ENCODE results near the gene ADAD1. TPM values are rescaled to one million over a fixed set of nuclear protein-coding genes. Genes with fewer than 3 reads are reported as not detected.
"Not testable (repeated sequence)": the region's sequence is repeated elsewhere in the genome, so short reads cannot be mapped to it uniquely, and the experiment has no call there.

ADAD1 gene
- total RNA-seq (not detected), polyA plus RNA-seq (not detected)

GRCh38 chr4:122378711-122379110 is at the start of gene ADAD1:
Gene ADAD1, plus strand, starts transcription at chr4:122379011. Its CDS starts 1,059 bp downstream, at chr4:122380070.
- no peak for DNase-seq (ENCODE audit: extremely low spot score)
- no peak within 1 kb of the TSS for H3K4me3 ChIP-seq (ENCODE audit: low read depth, low read length)
- 89% methylated on average over 7 of the region's 7 CpGs for WGBS

GRCh38 chr4:122329876-122330565 is 48.8 kb upstream of the ADAD1 start:
- no peak overlapping the region for H3K27ac ChIP-seq (ENCODE audit: low read depth)
- H3K36me3 ChIP-seq (ENCODE audit: insufficient read depth), result peaks cover 8% of the 10 kb centered on the region
- H3K4me1 ChIP-seq (ENCODE audit: insufficient read depth), result no peaks in the 10 kb centered on the region
- no peak for DNase-seq (ENCODE audit: extremely low spot score)
- H3K4me3 ChIP-seq (ENCODE audit: low read depth, low read length), result no peak overlapping the region
- WGBS, result 69% methylated on average over 3 of the region's 3 CpGs

More at GRCh38 chr4:122378711-122379110, at the start of gene ADAD1:
- no peak within 1 kb of the TSS for H3K27ac ChIP-seq (ENCODE audit: low read depth)
- no peaks in the 10 kb centered on the region for H3K4me1 ChIP-seq (ENCODE audit: insufficient read depth)
- H3K36me3 ChIP-seq (ENCODE audit: insufficient read depth), result no peaks in the 10 kb centered on the region

GRCh38 chr4:122331195-122331594 is 47.6 kb upstream of the ADAD1 start:
- 77% methylated on average over 4 of the region's 4 CpGs for WGBS
- Histone ChIP-seq H3K36me3 (ENCODE audit: insufficient read depth) (peaks cover 8% of the 10 kb centered on the region), H3K27ac (ENCODE audit: low read depth) (no peak overlapping the region), H3K4me1 (ENCODE audit: insufficient read depth) (no peaks in the 10 kb centered on the region), H3K4me3 (ENCODE audit: low read depth, low read length) (no peak overlapping the region)
- DNase-seq (ENCODE audit: extremely low spot score), result no peak

GRCh38 chr4:122334828-122335227 is 44.0 kb upstream of the ADAD1 start:
- DNase-seq (ENCODE audit: extremely low spot score), result no peak
- Histone ChIP-seq H3K36me3 (ENCODE audit: insufficient read depth) (peaks cover 6% of the 10 kb centered on the region), H3K4me1 (ENCODE audit: insufficient read depth) (no peaks in the 10 kb centered on the region), H3K4me3 (ENCODE audit: low read depth, low read length) (no peak overlapping the region), H3K27ac (ENCODE audit: low read depth) (no peak overlapping the region)

GRCh38 chr4:122341886-122342285 is 36.9 kb upstream of the ADAD1 start:
- Histone ChIP-seq H3K36me3 (ENCODE audit: insufficient read depth) (peaks cover 7% of the 10 kb centered on the region), H3K4me1 (ENCODE audit: insufficient read depth) (no peaks in the 10 kb centered on the region), H3K4me3 (ENCODE audit: low read depth, low read length) (no peak overlapping the region), H3K27ac (ENCODE audit: low read depth) (no peak overlapping the region)
- no peak for DNase-seq (ENCODE audit: extremely low spot score)
- WGBS, result 88% methylated on average over 1 of the region's 1 CpG

- no peak for DNase-seq (ENCODE audit: extremely low spot score)
- Histone ChIP-seq H3K36me3 (ENCODE audit: insufficient read depth) (peaks cover 6% of the 10 kb centered on the region), H3K4me3 (ENCODE audit: low read depth, low read length) (no peak overlapping the region), H3K4me1 (ENCODE audit: insufficient read depth) (no peaks in the 10 kb centered on the region), H3K27ac (ENCODE audit: low read depth) (no peak overlapping the region)
- WGBS, result 99% methylated on average over 1 of the region's 1 CpG
Measured at GRCh38 chr4:122346036-122346435, 32.8 kb upstream of the ADAD1 start.

- Histone ChIP-seq H3K4me3 (ENCODE audit: low read depth, low read length) (no peak overlapping the region), H3K4me1 (ENCODE audit: insufficient read depth) (no peaks in the 10 kb centered on the region), H3K36me3 (ENCODE audit: insufficient read depth) (peaks cover 6% of the 10 kb centered on the region), H3K27ac (ENCODE audit: low read depth) (no peak overlapping the region)
- DNase-seq (ENCODE audit: extremely low spot score), result no peak
- WGBS, result 90% methylated on average over 5 of the region's 5 CpGs
Measured at GRCh38 chr4:122346503-122346902, 32.3 kb upstream of the ADAD1 start.

- Histone ChIP-seq H3K27ac (ENCODE audit: low read depth) (no peak overlapping the region), H3K4me1 (ENCODE audit: insufficient read depth) (no peaks in the 10 kb centered on the region), H3K4me3 (ENCODE audit: low read depth, low read length) (no peak overlapping the region), H3K36me3 (ENCODE audit: insufficient read depth) (peaks cover 2% of the 10 kb centered on the region)
- no peak for DNase-seq (ENCODE audit: extremely low spot score)
Measured at GRCh38 chr4:122356317-122356808, 22.4 kb upstream of the ADAD1 start.

GRCh38 chr4:122360754-122361153 is 18.1 kb upstream of the ADAD1 start:
- Histone ChIP-seq H3K27ac (ENCODE audit: low read depth) (no peak overlapping the region), H3K4me3 (ENCODE audit: low read depth, low read length) (no peak overlapping the region), H3K4me1 (ENCODE audit: insufficient read depth) (no peaks in the 10 kb centered on the region), H3K36me3 (ENCODE audit: insufficient read depth) (peaks cover 2% of the 10 kb centered on the region)
- WGBS, result 97% methylated on average over 3 of the region's 3 CpGs
- DNase-seq (ENCODE audit: extremely low spot score), result no peak

- Histone ChIP-seq H3K4me3 (ENCODE audit: low read depth, low read length) (no peak overlapping the region), H3K27ac (ENCODE audit: low read depth) (no peak overlapping the region), H3K36me3 (ENCODE audit: insufficient read depth) (no peaks in the 10 kb centered on the region), H3K4me1 (ENCODE audit: insufficient read depth) (no peaks in the 10 kb centered on the region)
- WGBS, result 85% methylated on average over 18 of the region's 18 CpGs
- DNase-seq (ENCODE audit: extremely low spot score), result no peak
Measured at GRCh38 chr4:122364700-122365404, 14.0 kb upstream of the ADAD1 start.

GRCh38 chr4:122368786-122369185 is 10.0 kb upstream of the ADAD1 start:
- WGBS, result 80% methylated on average over 3 of the region's 3 CpGs
- H3K36me3 ChIP-seq (ENCODE audit: insufficient read depth); H3K27ac ChIP-seq (ENCODE audit: low read depth); H3K4me3 ChIP-seq (ENCODE audit: low read depth, low read length); H3K4me1 ChIP-seq (ENCODE audit: insufficient read depth); DNase-seq (ENCODE audit: extremely low spot score): not testable (repeated sequence)

- Histone ChIP-seq H3K27ac (ENCODE audit: low read depth) (no peak overlapping the region), H3K36me3 (ENCODE audit: insufficient read depth) (no peaks in the 10 kb centered on the region), H3K4me3 (ENCODE audit: low read depth, low read length) (no peak overlapping the region), H3K4me1 (ENCODE audit: insufficient read depth) (no peaks in the 10 kb centered on the region)
- no peak for DNase-seq (ENCODE audit: extremely low spot score)
- WGBS, result 83% methylated on average over 1 of the region's 1 CpG
Measured at GRCh38 chr4:122377352-122377751, 1.5 kb upstream of the ADAD1 start.

GRCh38 chr4:122379239-122379638 is 428 bp downstream of the ADAD1 start:
- WGBS, result 97% methylated on average over 44 of the region's 44 CpGs
- Histone ChIP-seq H3K27ac (ENCODE audit: low read depth) (no peak overlapping the region), H3K4me1 (ENCODE audit: insufficient read depth) (no peaks in the 10 kb centered on the region), H3K36me3 (ENCODE audit: insufficient read depth) (no peaks in the 10 kb centered on the region), H3K4me3 (ENCODE audit: low read depth, low read length) (no peak overlapping the region)
- DNase-seq (ENCODE audit: extremely low spot score), result no peak

- 48% methylated on average over 4 of the region's 4 CpGs for WGBS
- DNase-seq (ENCODE audit: extremely low spot score), result no peak
- no peaks in the 10 kb centered on the region for H3K36me3 ChIP-seq (ENCODE audit: insufficient read depth)
- no peak overlapping the region for H3K4me3 ChIP-seq (ENCODE audit: low read depth, low read length)
- H3K4me1 ChIP-seq (ENCODE audit: insufficient read depth), result no peaks in the 10 kb centered on the region
- H3K27ac ChIP-seq (ENCODE audit: low read depth), result no peak overlapping the region
Measured at GRCh38 chr4:122383341-122383740, 4.5 kb downstream of the ADAD1 start.
